KMS-11 (cell line): Measurements from ENCODE around the gene PRKX.

Experiments used
- H2AFZ ChIP-seq: fragments of 200-600 bp; sonication (generic); 2 replicates; pipeline ENCODE4 v1.6.1; 2016; ENCODE audit warnings: antibody characterized with exemption, mixed run types, low read depth
- H3K27ac ChIP-seq: fragments of 200-600 bp; sonication (generic); 2 replicates; pipeline ENCODE4 v1.6.1; 2016; ENCODE audit warnings: mild to moderate bottlenecking, mixed run types
- H3K27me3 ChIP-seq: fragments of 200-600 bp; sonication (generic); 2 replicates; pipeline ENCODE4 v1.6.1; 2017; ENCODE audit warnings: mild to moderate bottlenecking, low read depth, mixed run types, moderate library complexity; ENCODE audit not compliant: insufficient read depth
- H3K36me3 ChIP-seq: fragments of 200-600 bp; sonication (generic); 2 replicates; pipeline ENCODE4 v1.6.1; 2017; ENCODE audit warnings: mild to moderate bottlenecking, mixed run types; ENCODE audit not compliant: insufficient read depth
- H3K4me1 ChIP-seq: fragments of 200-600 bp; sonication (generic); 2 replicates; pipeline ENCODE4 v1.6.1; 2016; ENCODE audit warnings: mild to moderate bottlenecking, low read depth, mixed run types; ENCODE audit not compliant: poor library complexity, severe bottlenecking
- H3K4me2 ChIP-seq: fragments of 200-600 bp; sonication (generic); 2 replicates; pipeline ENCODE4 v1.7.0; 2016; ENCODE audit warnings: mild to moderate bottlenecking, mixed run types
- H3K4me3 ChIP-seq: fragments of 200-600 bp; sonication (generic); IDR thresholded peaks from 2 replicates; pipeline ENCODE4 v1.6.1; 2017; ENCODE audit warnings: low read depth, low read length, mixed read lengths; ENCODE audit not compliant: insufficient read depth
- H3K79me2 ChIP-seq: fragments of 200-600 bp; sonication (generic); 2 replicates; pipeline ENCODE4 v1.6.1; 2016; ENCODE audit warnings: low read depth, mixed run types; ENCODE audit not compliant: insufficient read depth
- H3K9ac ChIP-seq: fragments of 200-600 bp; sonication (generic); 2 replicates; pipeline ENCODE4 v1.6.1; 2016; ENCODE audit warnings: mild to moderate bottlenecking, mixed run types
- H4K20me1 ChIP-seq: fragments of 200-600 bp; sonication (generic); 2 replicates; pipeline ENCODE4 v1.6.1; 2016; ENCODE audit warnings: mild to moderate bottlenecking, mixed run types; ENCODE audit not compliant: insufficient read depth
- CTCF ChIP-seq: fragments of 200-600 bp; sonication (generic); conservative IDR thresholded peaks from 2 replicates; pipeline ENCODE4 v1.6.1; 2017; ENCODE audit warnings: low read depth, mild to moderate bottlenecking, antibody characterized with exemption, low read length, moderate library complexity, mixed read lengths

PRKX gene

GRCh38 chrX:3659761-3660160 is 53.7 kb downstream of the PRKX start:
- no peak overlapping the region for H3K9ac ChIP-seq
- H3K79me2 ChIP-seq = no peaks in the 10 kb centered on the region
- no peak overlapping the region for H3K4me3 ChIP-seq
- no peak overlapping the region for H3K27ac ChIP-seq
- H3K4me2 ChIP-seq = no peak overlapping the region
- no peaks in the 10 kb centered on the region for H3K36me3 ChIP-seq
- no peak for TF ChIP-seq CTCF
- H2AFZ ChIP-seq = no peak overlapping the region
- H3K27me3 ChIP-seq = no peaks in the 10 kb centered on the region
- no peaks in the 10 kb centered on the region for H4K20me1 ChIP-seq
- no peaks in the 10 kb centered on the region for H3K4me1 ChIP-seq

GRCh38 chrX:3655181-3655580 is 58.3 kb downstream of the PRKX start:
- Histone ChIP-seq H3K4me1 (no peaks in the 10 kb centered on the region), H2AFZ (no peak overlapping the region), H3K4me2 (no peak overlapping the region), H3K27me3 (no peaks in the 10 kb centered on the region), H3K79me2 (no peaks in the 10 kb centered on the region), H4K20me1 (no peaks in the 10 kb centered on the region), H3K9ac (no peak overlapping the region), H3K27ac (no peak overlapping the region), H3K4me3 (no peak overlapping the region), H3K36me3 (no peaks in the 10 kb centered on the region)
- no peak for TF ChIP-seq CTCF

GRCh38 chrX:3653111-3653510 is 60.3 kb downstream of the PRKX start:
- Histone ChIP-seq H3K36me3 (no peaks in the 10 kb centered on the region), H2AFZ (no peak overlapping the region)
- TF ChIP-seq CTCF = no peak

GRCh38 chrX:3651277-3651676 is 62.2 kb downstream of the PRKX start:
- no peaks in the 10 kb centered on the region for H3K4me1 ChIP-seq
- H2AFZ ChIP-seq = no peak overlapping the region
- no peaks in the 10 kb centered on the region for H3K27me3 ChIP-seq
- H3K36me3 ChIP-seq = no peaks in the 10 kb centered on the region
- H3K4me2 ChIP-seq = no peak overlapping the region
- no peaks in the 10 kb centered on the region for H3K79me2 ChIP-seq
- no peak overlapping the region for H3K4me3 ChIP-seq
- no peak overlapping the region for H3K27ac ChIP-seq
- H3K9ac ChIP-seq = no peak overlapping the region
- H4K20me1 ChIP-seq = no peaks in the 10 kb centered on the region
- peak; percentile 66 for TF ChIP-seq CTCF

More at GRCh38 chrX:3653111-3653510, 60.3 kb downstream of the PRKX start:
- no peaks in the 10 kb centered on the region for H3K4me1 ChIP-seq
- H3K27ac ChIP-seq = no peak overlapping the region
- H3K9ac ChIP-seq = no peak overlapping the region
- H3K79me2 ChIP-seq = no peaks in the 10 kb centered on the region
- H3K4me2 ChIP-seq = no peak overlapping the region
- no peaks in the 10 kb centered on the region for H3K27me3 ChIP-seq
- no peaks in the 10 kb centered on the region for H4K20me1 ChIP-seq
- no peak overlapping the region for H3K4me3 ChIP-seq
